A673 (cell line): ENCODE measurements around the gene IGF1R. TPM values are rescaled to one million over a fixed set of nuclear protein-coding genes. Genes with fewer than 3 reads are reported as not detected.

ENCODE experiments used
- BruUV-seq: library from RNA; stranded (reverse); fragments of 400-500 nt; replicated peaks from 2 replicates; lab custom pipeline; 2021; lab: Mats Ljungman, UMichigan
- CTCF ChIA-PET: fragments of 300-600 bp; sonication (Branson Sonifier 250); formaldehyde crosslinking; loops from one replicate; lab custom pipeline; 2022; ENCODE audit warnings: antibody characterized with exemption; lab: Charles Lee
- POLR2A ChIA-PET: fragments of 300-600 bp; sonication (Branson Sonifier 250); formaldehyde crosslinking; loops from one replicate; lab custom pipeline; 2022; ENCODE audit warnings: antibody characterized with exemption; ENCODE audit not compliant: low non-redundant PET; lab: Charles Lee
- DNase-seq: peaks from one replicate; pipeline ENCODE4 v3.0.0-alpha.2; 2015; ENCODE audit warnings: low spot score
- H3K27ac ChIP-seq: fragments of 200-600 bp; sonication (generic); 2 replicates; pipeline ENCODE4 v1.5.1; 2016; ENCODE audit warnings: mixed run types, low read depth, mild to moderate bottlenecking, mixed read lengths, antibody characterized with exemption, low read length; ENCODE audit not compliant: poor library complexity, severe bottlenecking
- H3K27me3 ChIP-seq: fragments of 200-600 bp; sonication (generic); replicated peaks from 2 replicates; pipeline ENCODE4 v1.6.1; 2017; ENCODE audit warnings: mixed run types, low read depth, mild to moderate bottlenecking, mixed read lengths, antibody characterized with exemption, low read length; ENCODE audit not compliant: insufficient read depth, poor library complexity
- H3K36me3 ChIP-seq: fragments of 200-600 bp; sonication (generic); 2 replicates; pipeline ENCODE4 v1.6.1; 2016; ENCODE audit warnings: mixed run types, mild to moderate bottlenecking, mixed read lengths, antibody characterized with exemption, low read length; ENCODE audit not compliant: insufficient read depth, poor library complexity, severe bottlenecking
- H3K4me1 ChIP-seq: fragments of 200-600 bp; sonication (generic); 2 replicates; pipeline ENCODE4 v1.6.1; 2017; ENCODE audit warnings: mixed run types, mild to moderate bottlenecking, mixed read lengths, antibody characterized with exemption, low read length; ENCODE audit not compliant: insufficient read depth, poor library complexity, severe bottlenecking
- H3K4me3 ChIP-seq: fragments of 200-600 bp; sonication (generic); 2 replicates; pipeline ENCODE4 v1.5.1; 2016; ENCODE audit warnings: low read depth, mixed run types, mild to moderate bottlenecking, mixed read lengths, low read length; ENCODE audit not compliant: poor library complexity, severe bottlenecking
- H3K9me3 ChIP-seq: fragments of 200-600 bp; sonication (generic); 2 replicates; pipeline ENCODE4 v1.6.1; 2016; ENCODE audit warnings: mixed run types, low read depth, mild to moderate bottlenecking, mixed read lengths, antibody characterized with exemption, low read length; ENCODE audit not compliant: poor library complexity, severe bottlenecking
- CTCF ChIP-seq: fragments of 300-800, 200-600 bp; sonication (generic); conservative IDR thresholded peaks from 2 replicates; pipeline ENCODE4 v1.5.1; 2017; ENCODE audit warnings: low read depth, mild to moderate bottlenecking, antibody characterized with exemption, low read length, moderate library complexity, mixed read lengths
- EZH2 ChIP-seq: fragments of 200-600 bp; sonication (generic); IDR thresholded peaks from 2 replicates; pipeline ENCODE4 v1.6.1; 2017; ENCODE audit warnings: borderline replicate concordance, low read depth, mild to moderate bottlenecking, mixed read lengths, antibody characterized with exemption, low read length; ENCODE audit not compliant: poor library complexity, severe bottlenecking
- intact Hi-C: fragments of 100-400 bp; cut with micrococcal nuclease; formaldehyde crosslinking; loops from one replicate; pipeline ENCODE4 v1.10.0; 2022; ENCODE audit not compliant: unreplicated experiment
- total RNA-seq: library from RNA; stranded (reverse); gene quantifications from 2 replicates; pipeline ENCODE4 v1.2.3, GENCODE V29; 2021

The IGF1R gene
- total RNA-seq, 1 experiment from 2014 or later = 34.9 TPM

- H3K36me3 ChIP-seq = no peaks in the 10 kb centered on the region
- H3K4me3 ChIP-seq = no peak overlapping the region
- H3K27ac ChIP-seq = no peak overlapping the region
- ChIA-PET CTCF (no interaction called here), POLR2A (no interaction called here)
- H3K9me3 ChIP-seq = no peaks in the 10 kb centered on the region
- DNase-seq = no peak
- intact Hi-C loops = no loop called here
- peaks cover 73% of the 10 kb centered on the region for H3K4me1 ChIP-seq
- no peak for TF ChIP-seq CTCF
- no peak for TF ChIP-seq EZH2
- H3K27me3 ChIP-seq = no peaks in the 10 kb centered on the region
- BruUV-seq = no TSS peak
Measured at GRCh38 chr15:98803228-98804056, 155.1 kb downstream of the IGF1R start.

GRCh38 chr15:98804057-98804380 lies 155.7 kb downstream of the IGF1R start:
- H3K4me3 ChIP-seq = no peak overlapping the region
- POLR2A ChIA-PET = no interaction called here
- BruUV-seq = no TSS peak
- DNase-seq = peak; percentile 26
- intact Hi-C loops = no loop called here
- H3K27ac ChIP-seq = no peak overlapping the region
- no peaks in the 10 kb centered on the region for H3K27me3 ChIP-seq
- no peaks in the 10 kb centered on the region for H3K36me3 ChIP-seq
- TF ChIP-seq EZH2 (no peak), CTCF (peak; percentile 42; the same call in 1 of the 2 replicates)
- no peaks in the 10 kb centered on the region for H3K9me3 ChIP-seq
- CTCF ChIA-PET = no interaction called here
- peaks cover 67% of the 10 kb centered on the region for H3K4me1 ChIP-seq

- H3K9me3 ChIP-seq = no peaks in the 10 kb centered on the region
- H3K27me3 ChIP-seq = no peaks in the 10 kb centered on the region
- no peaks in the 10 kb centered on the region for H3K36me3 ChIP-seq
- ChIA-PET POLR2A (no interaction called here), CTCF (no interaction called here)
- H3K27ac ChIP-seq = peak overlapping the region; percentile 6
- DNase-seq = peak; percentile 52
- intact Hi-C loops = no loop called here
- H3K4me1 ChIP-seq = peaks cover 57% of the 10 kb centered on the region
- no peak overlapping the region for H3K4me3 ChIP-seq
- TF ChIP-seq EZH2 (no peak), CTCF (peak; percentile 37)
- no TSS peak for BruUV-seq
Measured at GRCh38 chr15:98805434-98806274, 157.3 kb downstream of the IGF1R start.
